Raji (cell line): Measurements from ENCODE around the gene IRF4.

Source experiments
- POLR2A ChIP-seq: IDR thresholded peaks from 2 replicates; pipeline ENCODE4 v1.6.1; 2011; ENCODE audit warnings: low read depth, low read length, control low read depth; ENCODE audit not compliant: insufficient read depth

The IRF4 gene

GRCh38 chr6:369559-370431, 21.8 kb upstream of the IRF4 start:
- TF ChIP-seq POLR2A, result no peak

GRCh38 chr6:370555-370954, 21.0 kb upstream of the IRF4 start:
- no peak for TF ChIP-seq POLR2A

GRCh38 chr6:372336-372911, 19.1 kb upstream of the IRF4 start:
- no peak for TF ChIP-seq POLR2A

- no peak for TF ChIP-seq POLR2A
Observed at GRCh38 chr6:373031-373430, 18.5 kb upstream of the IRF4 start.

GRCh38 chr6:373773-374724, 17.5 kb upstream of the IRF4 start:
- no peak for TF ChIP-seq POLR2A

GRCh38 chr6:374956-375355, 16.6 kb upstream of the IRF4 start:
- no peak for TF ChIP-seq POLR2A

- TF ChIP-seq POLR2A, result no peak
Observed at GRCh38 chr6:376827-377640, 14.5 kb upstream of the IRF4 start.

- TF ChIP-seq POLR2A, result no peak
Observed at GRCh38 chr6:378090-378957, 13.2 kb upstream of the IRF4 start.

DNA sequence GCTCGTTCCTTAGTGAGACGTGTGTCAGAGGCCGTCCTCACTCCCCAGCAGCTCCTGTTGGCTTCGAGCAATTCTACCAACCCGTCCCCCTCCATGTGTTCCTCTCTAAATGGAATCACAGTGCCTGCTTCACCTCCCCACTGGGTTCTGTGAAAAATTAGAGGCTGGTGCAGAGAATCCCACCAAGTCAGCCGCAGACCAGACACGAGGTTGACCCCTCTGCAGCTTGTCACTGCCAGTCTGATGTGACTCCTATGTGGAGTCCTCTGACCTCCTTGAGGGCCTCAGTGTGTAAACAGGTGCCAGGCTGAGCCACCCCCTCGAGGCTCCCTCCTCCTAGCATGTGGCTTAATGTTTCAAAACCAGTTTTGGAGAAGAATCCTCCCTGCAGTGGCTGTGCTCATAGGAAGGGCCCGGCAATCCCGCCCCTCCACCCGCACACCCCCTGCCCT, 12.6 kb upstream of the IRF4 start:
- TF ChIP-seq POLR2A, result no peak

DNA sequence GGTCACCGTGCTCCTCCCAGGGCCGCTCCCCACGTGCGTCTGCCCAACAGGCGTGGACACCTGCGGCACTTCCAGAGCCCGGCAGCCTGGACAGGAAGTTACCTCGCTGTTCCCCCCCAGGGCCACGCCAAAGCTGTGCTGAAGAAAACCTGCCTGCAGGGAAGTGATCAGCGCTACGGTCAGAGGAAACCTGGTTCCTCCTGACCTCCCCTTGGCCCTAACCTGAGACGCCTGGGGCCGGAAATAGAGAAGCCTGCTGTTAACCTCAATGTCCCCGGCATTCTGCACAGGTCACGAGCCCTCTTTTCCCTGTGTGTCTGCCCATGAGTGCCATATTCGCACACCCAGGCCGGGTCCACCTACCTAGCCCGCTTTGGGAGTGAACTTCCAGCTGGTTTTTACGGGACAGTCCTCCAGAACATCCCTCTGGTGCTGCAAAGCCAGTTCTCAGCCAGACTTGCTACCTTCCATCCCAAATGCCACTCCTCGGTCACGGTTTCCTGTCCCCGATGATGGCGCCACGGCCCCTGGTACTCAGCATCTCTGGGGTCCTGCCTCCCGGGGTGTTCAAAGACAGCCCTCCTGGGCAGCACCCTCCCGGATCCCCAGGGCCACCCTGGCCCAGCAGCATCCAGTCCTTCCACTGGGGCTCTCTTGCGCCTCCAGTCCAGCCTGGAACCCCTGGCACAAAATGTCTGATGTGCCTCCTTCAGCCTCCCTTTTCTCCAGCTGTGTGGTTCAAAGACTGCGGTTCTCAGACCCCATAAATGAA, 12.0 kb upstream of the IRF4 start:
- no peak for TF ChIP-seq POLR2A

DNA sequence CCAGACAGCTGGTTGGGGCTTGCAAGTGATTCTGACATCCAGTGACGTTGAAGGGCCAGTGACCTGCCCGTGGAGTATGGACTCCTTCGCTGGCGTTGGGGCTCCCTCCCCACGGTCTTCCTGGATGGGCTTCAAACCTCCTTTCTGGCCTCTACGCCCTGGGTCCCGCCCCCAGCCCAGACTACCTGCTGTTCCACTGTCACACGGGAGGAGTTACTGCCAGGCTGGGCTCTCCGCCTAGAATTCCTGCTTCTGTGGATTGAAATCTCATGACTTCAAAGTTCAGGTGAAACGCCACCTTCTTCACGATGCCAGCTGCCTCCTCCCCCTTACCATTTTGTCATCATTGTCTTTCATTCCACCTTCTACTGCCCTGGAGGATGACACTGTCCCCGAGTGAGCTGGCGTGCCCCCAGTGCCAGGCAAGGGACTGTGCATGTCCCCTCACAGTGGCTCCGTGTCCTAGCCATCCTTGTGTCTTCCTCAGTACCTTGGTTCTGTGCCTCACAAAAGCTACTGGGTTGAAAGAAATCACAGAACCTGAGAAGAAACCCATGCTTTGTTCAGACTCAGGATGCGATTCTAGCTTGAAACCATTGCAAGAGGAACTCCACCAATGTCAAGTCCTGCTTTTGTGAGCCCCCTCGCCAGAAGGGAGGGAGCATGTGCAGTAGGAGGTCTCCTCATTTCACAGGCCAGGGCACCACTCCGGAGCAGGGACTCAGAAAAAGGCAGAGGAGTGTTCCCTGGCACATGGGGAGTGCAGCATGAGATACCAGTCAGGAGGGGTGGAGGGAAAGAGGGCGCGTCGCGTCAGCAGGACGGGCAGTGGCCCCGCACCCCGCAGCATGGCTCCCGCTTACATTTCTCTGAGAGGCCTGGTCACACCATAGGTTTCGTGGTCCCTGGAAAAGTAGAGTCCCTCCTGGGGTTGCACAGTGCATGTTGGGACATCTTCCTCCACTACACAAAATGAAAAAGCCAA, 11.0 kb upstream of the IRF4 start:
- no peak for TF ChIP-seq POLR2A
